Psoas muscle (tissue), 8 donors: Measurements from ENCODE around the gene HSPG2. TPM values are rescaled to one million over a fixed set of nuclear protein-coding genes. Genes with fewer than 3 reads are reported as not detected.

ENCODE experiments used
- ATAC-seq, 4 donors: fragments of 200-7000 bp; cut with Tn5 transposase; one replicate each; pipeline ENCODE4 v1.9.1; 2020; ENCODE audit warnings: moderate library complexity in 3 of 4, mild to moderate bottlenecking in 2 of 4
- DNase-seq, 2 donors: peaks; one replicate each; pipeline ENCODE4 v3.0.0-alpha.2; 2020
- H3K27ac ChIP-seq: fragments of 200-600 bp; one replicate; pipeline ENCODE4 v1.8.0; 2022
- H3K27me3 ChIP-seq, 3 donors: fragments of 200-600 bp in 1 of 3; one replicate each; pipeline versions ENCODE4 v1.6.1 to v1.8.0; 2013 to 2022; ENCODE audit warnings: low read length in 2 of 3, mild to moderate bottlenecking in 2 of 3, moderate library complexity in 1 of 3; ENCODE audit not compliant: insufficient read depth in 3 of 3
- H3K36me3 ChIP-seq, 2 donors: fragments of 200-600 bp in 1 of 2; one replicate each; pipeline versions ENCODE4 v1.6.1 to v1.8.0; 2013 to 2022; ENCODE audit warnings: low read depth in 1 of 2, mild to moderate bottlenecking in 1 of 2, moderate library complexity in 1 of 2; ENCODE audit not compliant: insufficient read depth in 1 of 2
- H3K4me1 ChIP-seq: fragments of 200-600 bp; one replicate; pipeline ENCODE4 v1.8.0; 2022
- H3K4me3 ChIP-seq: fragments of 200-600 bp; one replicate; pipeline ENCODE4 v1.8.0; 2022; ENCODE audit warnings: mild to moderate bottlenecking
- H3K9me3 ChIP-seq: fragments of 200-600 bp; one replicate; pipeline ENCODE4 v1.8.0; 2022
- WGBS, 3 donors: extraction: QIAGEN DNeasy Blood & Tissue Kit; methylation state at CpG; one replicate each; pipeline versions ENCODE4 v1.1.6 to v1.1.7; 2013; 5-methylcytosine and 5-hydroxymethylcytosine counted together
- intact Hi-C, 2 donors: fragments of 100-400 bp; cut with DNase I; formaldehyde crosslinking; loops; one replicate each; pipeline versions ENCODE4 v1.11.0 to v1.14.2; 2022
- polyA plus RNA-seq, 3 donors: library from polyadenylated mRNA; stranded (reverse); fragments of 200-250 nt; gene quantifications; one replicate each; pipeline ENCODE4 v1.2.3, GENCODE V29; 2013
- total RNA-seq, 4 donors: library from RNA; stranded (reverse); fragmentation: NEBNext Ultra II Directional in 2 of 4; extraction: Animal tissue kit (Norgen Biotek cat#: 25700) in 2 of 4; gene quantifications; one replicate each; pipeline versions ENCODE4 v1.2.1 to v1.2.4, GENCODE V29; 2021 to 2023
- TF ChIP-seq, protein P1 (sequence below): fragments of 200-600 bp; IDR thresholded peaks from one replicate; pipeline ENCODE4 v1.8.0; 2022; ENCODE audit warnings: antibody characterized with exemption
- donor health status: healthy with polysubstance abuse.
- donor health status: DM: no; HTN: no; CAD: no; lungs with moderate emphysema.
- donor health status: Bipolar disorder and iron deficiency.
- donor health status: healthy.
- donor health status: DM: yes; HTN: yes; CAD: no.
- donor health status: DM: no; HTN: no; CAD: no.
- donor health status: DM: no; HTN: no; CAD: no.
- donor health status: DM: yes; HTN: yes; CAD: no.

HSPG2 gene
- total and polyA plus RNA-seq, 7 donors, result 24.5 to 168 (median 102) TPM

DNA sequence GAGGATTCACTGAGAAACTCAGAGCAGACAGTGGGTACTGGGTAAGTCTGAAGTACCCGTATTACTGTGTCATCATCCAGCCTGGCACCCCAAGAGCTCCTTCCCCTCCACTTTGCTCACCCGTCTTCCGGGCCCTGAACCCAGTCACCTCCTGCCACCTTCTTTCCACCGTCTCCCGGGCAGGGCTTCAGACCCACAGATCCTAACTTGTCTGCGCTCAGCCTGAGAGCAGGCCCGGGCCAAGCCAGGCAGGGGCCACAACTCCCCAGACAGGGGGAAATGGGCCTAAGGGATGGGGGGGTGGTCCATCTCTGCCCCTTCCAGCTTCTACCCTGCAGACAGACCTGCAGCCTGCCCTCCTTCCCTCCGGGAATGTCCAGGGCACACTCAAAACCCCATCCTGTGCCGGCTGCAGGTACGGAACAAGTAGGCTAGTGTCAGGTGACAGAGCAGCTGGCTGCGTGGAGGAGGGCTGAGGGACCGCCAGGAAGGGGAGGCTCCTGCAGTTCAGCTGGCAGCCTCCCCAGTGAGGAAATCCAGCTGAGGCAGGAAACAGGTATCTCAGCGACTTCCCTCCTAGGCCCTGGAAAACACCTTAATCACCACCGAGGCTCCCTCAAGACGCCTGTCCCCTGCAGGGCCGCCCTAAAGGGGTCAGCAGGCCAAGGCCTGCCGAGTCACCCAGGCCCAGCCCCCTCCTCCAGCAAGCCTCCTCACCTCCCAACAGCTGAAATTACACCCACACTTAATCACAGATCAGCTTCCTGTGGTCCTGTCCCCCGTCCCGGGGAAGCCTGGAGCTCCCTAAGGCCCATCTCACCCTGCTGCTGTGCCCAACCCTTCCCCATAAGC is 3.5 kb downstream of the HSPG2 start:
- intact Hi-C loops, result loop anchor here in 1 of 2 donors (2.0 to 5.0 kb wide), 2 partner anchors 19 to 36 kb away; no protein-coding TSS in a partner anchor
- Histone ChIP-seq H3K27ac (peak overlapping the region; percentile 82), H3K36me3 (no peaks in the 10 kb centered on the region), H3K27me3 (no peaks in the 10 kb centered on the region), H3K4me3 (peak overlapping the region; percentile 82), H3K4me1 (peaks cover 51% of the 10 kb centered on the region), H3K9me3 (no peaks in the 10 kb centered on the region)
- DNase-seq (peak; percentile 76 to 83), ATAC-seq (peak; percentile 53 to 66 (median 62))
- TF ChIP-seq, protein P1, sequence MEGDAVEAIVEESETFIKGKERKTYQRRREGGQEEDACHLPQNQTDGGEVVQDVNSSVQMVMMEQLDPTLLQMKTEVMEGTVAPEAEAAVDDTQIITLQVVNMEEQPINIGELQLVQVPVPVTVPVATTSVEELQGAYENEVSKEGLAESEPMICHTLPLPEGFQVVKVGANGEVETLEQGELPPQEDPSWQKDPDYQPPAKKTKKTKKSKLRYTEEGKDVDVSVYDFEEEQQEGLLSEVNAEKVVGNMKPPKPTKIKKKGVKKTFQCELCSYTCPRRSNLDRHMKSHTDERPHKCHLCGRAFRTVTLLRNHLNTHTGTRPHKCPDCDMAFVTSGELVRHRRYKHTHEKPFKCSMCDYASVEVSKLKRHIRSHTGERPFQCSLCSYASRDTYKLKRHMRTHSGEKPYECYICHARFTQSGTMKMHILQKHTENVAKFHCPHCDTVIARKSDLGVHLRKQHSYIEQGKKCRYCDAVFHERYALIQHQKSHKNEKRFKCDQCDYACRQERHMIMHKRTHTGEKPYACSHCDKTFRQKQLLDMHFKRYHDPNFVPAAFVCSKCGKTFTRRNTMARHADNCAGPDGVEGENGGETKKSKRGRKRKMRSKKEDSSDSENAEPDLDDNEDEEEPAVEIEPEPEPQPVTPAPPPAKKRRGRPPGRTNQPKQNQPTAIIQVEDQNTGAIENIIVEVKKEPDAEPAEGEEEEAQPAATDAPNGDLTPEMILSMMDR, result no peak
- WGBS, 3 donors, result 24 to 35% (median 26%) methylated on average over 19 of the region's 19 CpGs

DNA sequence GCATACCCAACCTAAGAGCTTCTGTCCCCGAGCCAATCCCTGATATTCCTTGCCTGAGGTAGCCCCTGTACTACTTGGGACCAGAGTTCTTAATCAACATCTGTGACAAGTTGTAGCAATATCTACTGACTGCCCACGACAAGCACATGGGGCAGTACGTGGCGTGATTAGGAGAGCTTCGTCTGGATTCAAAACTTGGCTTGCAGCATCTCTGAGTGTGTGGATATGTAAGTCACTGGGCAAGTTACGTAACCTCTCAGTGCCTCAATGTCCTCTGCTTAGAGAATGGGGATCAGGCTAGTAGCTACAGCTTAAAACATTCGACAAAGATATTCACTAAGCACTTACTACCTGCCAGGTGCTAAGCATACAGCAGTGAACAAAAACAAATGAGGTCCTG is 5.0 kb downstream of the HSPG2 start:
- Histone ChIP-seq H3K9me3 (no peaks in the 10 kb centered on the region), H3K4me3 (peak overlapping the region; percentile 82), H3K36me3 (no peaks in the 10 kb centered on the region), H3K4me1 (peaks cover 51% of the 10 kb centered on the region), H3K27me3 (no peaks in the 10 kb centered on the region), H3K27ac (peak overlapping the region; percentile 82)
- ATAC-seq (peak; percentile 19 to 56 (median 45)), DNase-seq (peak in 1 of 2 donors; percentile 53)
- TF ChIP-seq, protein P1, result no peak
- intact Hi-C loops, result loop anchor here in 1 of 2 donors (5.0 kb wide), 1 partner anchor 35 kb away; no protein-coding TSS in a partner anchor
- 50 to 61% (median 54%) methylated on average over 7 of the region's 7 CpGs for WGBS, 3 donors

DNA sequence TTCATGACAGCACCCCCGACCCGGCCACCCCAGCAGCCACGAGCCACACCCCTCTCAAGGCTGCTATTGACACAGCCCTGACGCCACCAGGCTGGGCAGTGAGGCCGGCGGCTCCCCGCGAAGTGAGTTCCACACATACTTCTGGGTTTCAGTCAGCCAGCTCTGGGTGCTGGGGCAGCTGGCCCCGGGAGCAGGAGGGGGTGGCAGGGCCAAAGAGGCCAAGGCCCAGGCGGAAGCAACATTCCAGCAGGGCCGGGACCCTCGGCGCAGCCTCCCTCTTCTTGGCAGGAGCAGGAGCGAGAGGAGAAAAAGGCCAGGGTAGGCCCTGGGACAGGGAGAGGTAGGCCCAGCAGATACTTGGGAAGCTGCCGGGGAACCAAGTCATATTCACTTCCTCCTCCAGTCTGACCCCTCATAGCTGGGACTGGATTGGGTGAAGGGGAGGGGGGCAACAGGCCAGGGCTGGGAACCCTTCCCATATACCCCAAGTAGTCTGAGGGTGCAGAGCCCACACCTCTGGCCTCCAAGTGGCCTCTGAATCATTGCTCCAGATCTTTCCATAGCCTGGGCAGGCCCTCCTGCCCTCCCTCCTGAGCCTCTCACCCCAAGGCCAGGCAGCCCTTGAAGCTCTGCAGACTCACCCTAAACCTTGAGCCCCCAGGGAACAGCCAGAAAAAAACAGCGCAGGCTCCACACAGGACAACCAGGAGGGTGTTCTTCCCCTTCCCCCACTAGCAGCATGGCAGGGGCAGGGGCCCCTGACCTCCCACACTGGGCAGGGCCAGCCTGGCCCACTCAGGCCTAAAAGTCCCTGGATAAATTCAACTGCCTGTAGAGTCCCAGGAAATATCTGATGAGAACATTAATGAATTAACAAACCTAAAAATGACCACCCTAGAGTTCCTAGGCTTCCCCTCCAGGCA is 5.7 kb downstream of the HSPG2 start:
- Histone ChIP-seq H3K9me3 (no peaks in the 10 kb centered on the region), H3K36me3 (no peaks in the 10 kb centered on the region), H3K4me3 (peak overlapping the region; percentile 31), H3K27ac (peak overlapping the region; percentile 82), H3K4me1 (peaks cover 51% of the 10 kb centered on the region), H3K27me3 (no peaks in the 10 kb centered on the region)
- peak; percentile 44 to 66 (median 62) for ATAC-seq
- 15 to 30% (median 28%) methylated on average over 16 of the region's 16 CpGs for WGBS, 3 donors
- DNase-seq, result peak; percentile 83 to 86
- intact Hi-C loops, result loop anchor here in 1 of 2 donors (5.0 kb wide), 1 partner anchor 34 kb away; no protein-coding TSS in a partner anchor
- TF ChIP-seq, protein P1, result no peak

DNA sequence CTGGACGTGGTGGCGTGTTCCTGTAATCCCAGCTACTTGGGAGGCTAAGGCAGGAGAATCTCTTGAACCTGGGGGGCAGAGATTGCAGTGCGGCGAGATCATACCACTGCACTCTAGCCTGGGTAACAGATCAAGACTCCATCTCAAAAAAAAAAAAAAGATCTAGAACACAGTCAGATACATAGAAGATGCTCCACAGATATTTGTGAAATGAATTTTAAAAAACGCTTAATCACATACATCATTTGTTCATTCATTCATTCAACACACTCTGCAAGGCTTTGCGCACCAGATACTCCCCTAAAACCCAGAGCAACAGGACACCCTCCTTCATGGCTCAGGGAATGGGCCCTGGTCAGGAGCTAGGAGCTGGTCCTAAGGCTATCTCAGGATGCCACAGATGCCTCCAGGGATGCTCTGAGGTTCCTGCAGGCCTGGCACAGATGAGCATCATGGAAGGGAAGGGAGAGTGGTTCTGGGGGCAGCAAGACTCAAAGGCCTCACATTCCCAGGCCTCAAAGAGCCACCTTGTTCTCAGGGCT is 6.4 kb downstream of the HSPG2 start:
- H3K4me3 ChIP-seq, result peak overlapping the region; percentile 31
- H3K27me3 ChIP-seq, result no peaks in the 10 kb centered on the region
- WGBS, 3 donors, result 81 to 88% (median 84%) methylated on average over 6 of the region's 6 CpGs

More for the DNA sequence above, 6.4 kb downstream of the HSPG2 start:
- Histone ChIP-seq H3K27ac (peak overlapping the region; percentile 82), H3K4me1 (peaks cover 49% of the 10 kb centered on the region), H3K9me3 (no peaks in the 10 kb centered on the region), H3K36me3 (no peaks in the 10 kb centered on the region)
- DNase-seq (no peak), ATAC-seq (no peak)
- intact Hi-C loops, result loop anchor here in 1 of 2 donors (5.0 kb wide), 1 partner anchor 33 kb away; no protein-coding TSS in a partner anchor
- TF ChIP-seq, protein P1, result no peak
